ENCODE data around the gene POLDIP2.
"Not testable (repeated sequence)": the region's sequence is repeated elsewhere in the genome, so short reads cannot be mapped to it uniquely, and the experiment has no call there.

Gene POLDIP2

DNA sequence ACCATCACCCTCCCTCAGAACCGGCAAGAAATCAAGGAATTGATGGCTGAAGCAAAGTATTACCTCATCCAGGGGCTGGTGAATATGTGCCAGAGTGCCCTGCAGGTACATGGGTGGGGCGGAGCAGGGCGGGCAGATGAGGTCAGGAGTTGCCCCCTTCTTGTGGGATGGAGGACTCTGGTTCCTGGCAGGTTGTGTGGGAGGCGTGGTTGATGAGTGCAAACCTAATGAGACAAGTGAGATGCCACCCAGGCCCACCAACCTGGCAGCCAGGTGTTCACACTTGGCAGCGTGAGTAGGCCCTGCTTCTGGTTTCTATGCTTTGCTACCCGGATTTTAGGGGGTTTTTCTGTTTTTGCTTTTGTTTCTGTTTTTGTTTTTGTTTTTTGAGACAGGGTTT, 17.0 kb downstream of the POLDIP2 start:
- H3K27ac ChIP-seq = no peak overlapping the region
- H3K36me3 ChIP-seq = peaks cover 68% of the 10 kb centered on the region

DNA sequence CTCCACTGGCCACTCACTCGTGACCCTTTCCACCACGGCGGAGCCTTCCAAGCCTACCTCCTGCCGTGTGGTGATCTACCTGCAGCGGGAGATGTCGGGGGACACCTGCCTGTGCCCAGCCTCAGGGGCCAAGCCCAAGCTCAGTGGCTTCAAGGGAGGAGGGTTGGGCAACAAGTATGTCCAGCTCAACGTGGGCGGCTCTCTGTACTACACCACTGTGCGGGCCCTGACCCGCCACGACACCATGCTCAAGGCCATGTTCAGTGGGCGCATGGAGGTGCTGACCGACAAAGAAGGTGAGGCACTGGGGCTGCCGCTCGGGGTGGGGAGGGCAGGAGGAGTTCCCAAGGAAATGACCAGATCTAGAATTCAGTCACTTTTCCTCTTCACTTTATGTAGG, 17.9 kb downstream of the POLDIP2 start:
- Histone ChIP-seq H3K9me3 (no peaks in the 10 kb centered on the region), H3K36me3 (peaks cover 59% of the 10 kb centered on the region), H3K4me2 (no peak overlapping the region), H3K4me1 (peaks cover 14% of the 10 kb centered on the region), H3K27me3 (no peaks in the 10 kb centered on the region), H3K9ac (no peak overlapping the region), H3K4me3 (no peak overlapping the region), H3K27ac (no peak overlapping the region), H4K20me1 (peaks cover 55% of the 10 kb centered on the region)
- TF ChIP-seq Cebpa-rat (IDR thresholded peaks at IDR 0.05) = no peak

More for the DNA sequence above, 17.0 kb downstream of the POLDIP2 start:
- peaks cover 58% of the 10 kb centered on the region for H4K20me1 ChIP-seq
- no peak overlapping the region for H3K9ac ChIP-seq
- H3K9me3 ChIP-seq = no peaks in the 10 kb centered on the region
- H3K27me3 ChIP-seq = no peaks in the 10 kb centered on the region
- no peak overlapping the region for H3K4me3 ChIP-seq
- no peak for TF ChIP-seq Cebpa-rat (IDR thresholded peaks at IDR 0.05)
- peaks cover 9% of the 10 kb centered on the region for H3K4me1 ChIP-seq
- no peak overlapping the region for H3K4me2 ChIP-seq

DNA sequence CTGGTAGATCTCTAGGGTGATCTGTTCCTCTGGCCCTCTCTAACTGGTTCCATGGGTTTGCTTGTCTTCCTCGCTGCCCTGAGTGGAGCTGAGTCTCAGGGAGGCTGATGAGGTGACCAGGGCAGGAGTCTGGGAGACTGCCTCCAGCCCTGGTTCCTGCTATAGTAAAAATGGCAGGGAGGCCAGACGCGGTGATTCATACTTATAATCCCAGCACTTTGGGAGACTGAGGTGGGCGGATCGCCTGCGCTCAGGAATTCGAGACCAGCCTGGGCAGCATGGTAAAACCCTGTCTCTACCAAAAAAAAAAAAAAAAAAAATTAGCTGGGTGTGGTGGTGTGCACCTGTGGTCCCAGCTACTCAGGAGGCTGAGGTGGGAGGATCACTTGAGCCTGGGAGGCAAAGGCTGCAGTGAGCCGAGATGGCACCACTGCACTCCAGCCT, 18.5 kb downstream of the POLDIP2 start:
- H3K4me2 ChIP-seq, H3K9me3 ChIP-seq, H3K27ac ChIP-seq, H3K27me3 ChIP-seq, H3K4me3 ChIP-seq, H3K9ac ChIP-seq: not testable (repeated sequence)
- H3K4me1 ChIP-seq = peaks cover 20% of the 10 kb centered on the region
- H4K20me1 ChIP-seq = peaks cover 55% of the 10 kb centered on the region
- H3K36me3 ChIP-seq = peaks cover 53% of the 10 kb centered on the region

DNA sequence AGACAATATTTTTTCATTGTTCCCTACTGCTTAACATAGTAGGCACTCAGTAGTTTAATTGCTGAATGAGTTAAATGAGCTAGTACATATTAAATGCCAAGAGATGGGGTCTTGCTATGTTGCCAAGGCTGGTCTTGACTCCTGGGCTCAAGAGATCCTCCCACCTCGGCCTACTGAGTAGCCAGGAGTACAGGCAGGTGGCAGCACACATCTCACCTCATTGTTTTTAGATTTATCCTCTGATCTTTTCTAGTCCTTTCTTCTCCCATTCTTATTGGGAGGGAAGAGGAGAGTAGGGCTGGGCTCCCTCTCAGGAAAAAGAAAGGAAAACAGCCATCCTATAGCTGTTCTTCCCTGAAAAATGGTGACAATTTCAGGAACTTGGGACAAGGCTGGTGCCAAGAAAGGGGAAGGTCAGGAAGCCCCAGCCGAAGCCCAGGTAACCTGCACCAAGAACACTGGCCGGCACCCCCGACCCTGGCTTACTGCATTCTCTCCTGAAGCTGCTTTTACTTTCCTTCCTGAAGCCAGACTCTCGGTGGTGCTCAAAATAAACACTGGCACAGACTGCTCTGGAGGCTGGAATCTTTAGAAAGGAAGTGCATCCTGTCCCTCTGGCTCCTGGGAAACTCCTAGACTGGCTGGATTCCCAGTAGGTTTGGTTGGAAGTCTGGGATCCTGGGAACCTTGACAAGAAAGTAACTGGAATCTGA, 19.1 kb downstream of the POLDIP2 start:
- TF ChIP-seq Cebpa-rat (IDR thresholded peaks at IDR 0.05) = no peak
- H3K9ac ChIP-seq = no peak overlapping the region; the same call in 1 of the 2 replicates

DNA sequence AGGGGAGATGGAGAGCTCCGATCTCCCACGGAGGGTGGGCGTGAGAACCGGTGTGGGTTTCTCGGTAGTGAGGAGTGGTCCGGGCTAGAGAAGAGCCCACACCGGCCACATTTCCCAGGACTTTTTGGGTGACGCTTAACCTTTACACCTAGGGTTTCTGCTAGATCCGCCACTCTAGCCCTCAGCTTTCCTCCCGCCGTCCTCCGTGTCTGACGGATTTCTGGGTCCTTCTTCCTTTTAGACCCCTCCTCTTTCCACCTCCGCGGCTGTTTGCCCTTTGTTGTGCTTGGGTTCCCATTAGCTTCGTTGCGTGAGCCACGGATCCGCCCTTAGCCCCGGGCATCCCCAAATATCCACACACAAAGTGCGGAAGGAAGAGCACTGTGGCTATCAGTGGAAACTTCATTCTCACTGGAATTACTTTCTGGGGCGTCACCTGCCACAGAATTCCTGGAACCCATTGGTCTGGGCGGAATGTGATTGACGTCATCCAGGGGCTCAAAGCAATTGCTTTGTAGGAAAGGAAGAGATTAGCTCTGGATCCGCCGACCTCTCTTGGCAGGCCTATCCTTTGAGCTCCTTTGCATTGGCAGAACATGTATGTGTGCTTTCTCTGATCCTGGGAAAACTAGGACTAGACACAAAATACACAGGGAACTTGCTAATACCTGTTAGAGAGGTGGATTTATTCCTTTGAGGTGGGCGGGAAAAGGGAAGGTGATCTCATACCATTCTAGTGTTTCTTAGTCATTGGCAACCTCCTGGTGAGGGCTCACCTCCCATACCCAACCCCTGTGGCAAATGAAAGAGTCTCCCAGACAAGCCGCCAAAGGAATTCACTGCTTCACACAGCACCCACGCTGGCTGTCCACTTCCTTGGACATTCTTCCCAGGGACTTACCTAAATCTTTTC, 21.1 kb downstream of the POLDIP2 start:
- TF ChIP-seq Cebpa-rat (IDR thresholded peaks at IDR 0.05) = no peak
- Histone ChIP-seq H3K9me3 (no peaks in the 10 kb centered on the region), H3K4me2 (peak overlapping the region; percentile 95), H3K9ac (peak overlapping the region; percentile 84), H3K27ac (peak overlapping the region; percentile 64; the same call in 1 of the 2 replicates), H3K36me3 (peaks cover 37% of the 10 kb centered on the region), H3K4me3 (peak overlapping the region; percentile 93), H3K4me1 (peaks cover 25% of the 10 kb centered on the region), H4K20me1 (peaks cover 67% of the 10 kb centered on the region), H3K27me3 (no peaks in the 10 kb centered on the region)

More for the DNA sequence above, 19.1 kb downstream of the POLDIP2 start:
- Histone ChIP-seq H3K9me3 (no peaks in the 10 kb centered on the region), H4K20me1 (peaks cover 56% of the 10 kb centered on the region), H3K36me3 (peaks cover 47% of the 10 kb centered on the region), H3K27me3 (no peaks in the 10 kb centered on the region), H3K4me1 (peaks cover 25% of the 10 kb centered on the region), H3K4me3 (no peak overlapping the region), H3K27ac (no peak overlapping the region), H3K4me2 (no peak overlapping the region)

DNA sequence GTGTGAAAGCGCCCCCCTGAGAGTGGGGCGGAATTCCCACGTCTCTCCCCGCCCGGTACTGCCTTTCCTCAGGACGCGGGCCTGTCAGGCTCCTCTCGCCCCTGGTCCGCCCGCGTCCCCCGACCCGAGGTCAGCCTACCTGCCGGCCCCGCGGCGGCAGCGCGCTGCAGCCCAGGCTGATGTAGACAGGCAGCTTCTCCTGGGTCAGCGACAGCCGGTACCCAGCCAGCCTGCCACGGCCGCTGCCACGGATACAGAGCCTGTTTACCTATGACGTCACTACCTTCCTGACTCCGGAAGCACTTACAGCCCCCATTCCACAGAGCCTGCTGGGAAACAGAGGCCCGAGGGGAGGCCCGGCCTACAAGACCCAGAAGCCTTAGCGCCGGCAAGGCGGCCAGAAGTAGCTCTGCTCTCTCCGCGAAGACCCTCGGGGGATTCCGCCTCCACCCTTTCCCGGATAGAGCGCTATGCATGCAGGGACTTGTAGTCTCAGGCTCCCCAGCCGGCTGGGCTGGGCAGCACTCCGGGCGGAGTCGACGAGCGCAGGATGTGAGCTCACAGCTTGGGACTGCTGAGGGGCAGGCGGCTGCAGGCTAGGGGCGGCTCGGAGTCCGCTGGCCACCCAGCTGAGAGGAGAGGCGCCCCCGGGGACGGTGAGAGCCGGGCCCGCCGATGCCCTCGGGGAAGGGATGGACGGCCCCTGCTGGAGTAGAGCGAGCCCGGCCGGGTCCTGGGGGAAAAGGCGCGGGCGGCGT, 21.9 kb downstream of the POLDIP2 start, which contains the start of the genes IFT20 and TNFAIP1:
TSS of gene IFT20 (minus strand) at position 272 of the 758 bp plus-strand sequence. CDS start 3,487 bp downstream, outside the sequence.
TSS of gene TNFAIP1 (plus strand) at position 561 of the 758 bp plus-strand sequence. CDS start 3,761 bp downstream, outside the sequence.
- Histone ChIP-seq H3K36me3 (peaks cover 37% of the 10 kb centered on the region), H3K9me3 (no peaks in the 10 kb centered on the region), H3K4me2 (peak within 1 kb of the TSS; percentile 98), H3K4me1 (peaks cover 25% of the 10 kb centered on the region), H3K4me3 (peak within 1 kb of the TSS; percentile 93), H3K27ac (peak within 1 kb of the TSS; percentile 64), H4K20me1 (peaks cover 76% of the 10 kb centered on the region), H3K9ac (peak within 1 kb of the TSS; percentile 84), H3K27me3 (no peaks in the 10 kb centered on the region)
- TF ChIP-seq Cebpa-rat (IDR thresholded peaks at IDR 0.05) = no peak

DNA sequence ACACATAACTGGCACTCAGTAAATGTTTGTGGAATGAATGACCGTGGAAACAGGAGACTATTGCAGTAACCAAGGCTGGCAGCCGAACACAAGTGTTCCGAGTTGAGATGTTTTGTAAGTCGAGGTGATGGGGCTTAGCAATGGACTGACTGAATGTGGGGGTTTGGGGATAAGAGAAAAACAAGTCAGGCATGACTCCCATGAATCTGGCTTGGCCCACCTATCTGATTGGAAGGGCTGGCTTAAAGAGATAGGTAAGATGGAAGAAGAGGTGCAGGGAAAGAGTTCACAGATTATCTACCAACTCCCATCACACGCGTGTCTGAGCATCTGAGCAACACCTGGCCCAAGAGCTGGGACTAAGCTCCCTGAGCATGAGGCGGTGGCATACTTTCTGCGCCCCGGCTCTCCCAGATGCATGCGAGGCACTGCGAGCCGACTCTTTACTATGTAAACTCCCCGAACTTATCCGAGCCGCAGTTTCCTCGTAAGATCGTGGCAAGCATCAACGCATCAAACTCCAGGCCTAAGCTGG, 22.6 kb downstream of the POLDIP2 start:
- H4K20me1 ChIP-seq = peaks cover 76% of the 10 kb centered on the region
- H3K9me3 ChIP-seq = no peaks in the 10 kb centered on the region
- peak overlapping the region; percentile 61 for H3K27ac ChIP-seq
- H3K27me3 ChIP-seq = no peaks in the 10 kb centered on the region
- H3K4me2 ChIP-seq = peak overlapping the region; percentile 98
- peaks cover 36% of the 10 kb centered on the region for H3K36me3 ChIP-seq
- H3K9ac ChIP-seq = peak overlapping the region; percentile 84
- peak overlapping the region; percentile 93 for H3K4me3 ChIP-seq
- peaks cover 25% of the 10 kb centered on the region for H3K4me1 ChIP-seq
- no peak for TF ChIP-seq Cebpa-rat (IDR thresholded peaks at IDR 0.05)

DNA sequence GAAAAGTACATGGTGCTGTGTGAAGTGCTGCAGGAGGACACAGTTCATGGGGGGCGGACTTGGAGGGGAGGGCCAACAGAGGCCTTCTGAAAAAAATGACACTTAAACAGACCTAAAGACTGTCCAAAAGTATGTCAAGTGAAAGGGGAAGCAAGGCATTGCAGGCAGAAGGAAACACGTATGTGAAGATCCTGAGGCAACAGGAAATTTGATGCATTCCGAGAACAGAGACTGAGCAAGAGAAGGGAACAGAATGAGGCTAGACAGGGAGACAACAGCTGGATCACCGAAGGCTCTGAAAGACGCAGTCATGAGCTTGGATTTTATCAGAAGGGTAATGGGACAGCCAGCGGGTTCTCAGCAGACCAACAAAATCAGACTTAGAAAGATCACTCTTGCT, 23.2 kb downstream of the POLDIP2 start:
- Histone ChIP-seq H3K4me1 (peaks cover 25% of the 10 kb centered on the region), H3K27me3 (no peaks in the 10 kb centered on the region), H3K9ac (peak overlapping the region; percentile 84), H3K9me3 (no peaks in the 10 kb centered on the region), H4K20me1 (peaks cover 74% of the 10 kb centered on the region), H3K27ac (no peak overlapping the region), H3K36me3 (peaks cover 36% of the 10 kb centered on the region), H3K4me3 (peak overlapping the region; percentile 93), H3K4me2 (peak overlapping the region; percentile 98)
- no peak for TF ChIP-seq Cebpa-rat (IDR thresholded peaks at IDR 0.05)
